Epithelial cell of proximal tubule (primary cell): ENCODE data around the gene FAM171A1. TPM values are rescaled to one million over a fixed set of nuclear protein-coding genes. Genes with fewer than 3 reads are reported as not detected.

ENCODE experiments used
- DNase-seq: peaks from one replicate; pipeline ENCODE4 v3.0.0-alpha.2; 2011; ENCODE audit warnings: low read depth
- H3K4me3 ChIP-seq: 2 replicates; pipeline ENCODE4 v1.5.1; 2011; ENCODE audit warnings: low read depth, mild to moderate bottlenecking, low read length
- total RNA-seq: library from RNA; depleted of rRNA; stranded (reverse); fragments of >200 nt; gene quantifications from 2 replicates; pipeline ENCODE4 v1.2.3, GENCODE V29; 2015
- TF ChIP-seq, protein P1 (sequence below): conservative IDR thresholded peaks from 2 replicates; pipeline ENCODE4 v1.5.1; 2012; ENCODE audit warnings: low read depth, mild to moderate bottlenecking, low read length

FAM171A1 gene
- total RNA-seq, 1 donor from 2014 or later: 20.2 TPM

DNA sequence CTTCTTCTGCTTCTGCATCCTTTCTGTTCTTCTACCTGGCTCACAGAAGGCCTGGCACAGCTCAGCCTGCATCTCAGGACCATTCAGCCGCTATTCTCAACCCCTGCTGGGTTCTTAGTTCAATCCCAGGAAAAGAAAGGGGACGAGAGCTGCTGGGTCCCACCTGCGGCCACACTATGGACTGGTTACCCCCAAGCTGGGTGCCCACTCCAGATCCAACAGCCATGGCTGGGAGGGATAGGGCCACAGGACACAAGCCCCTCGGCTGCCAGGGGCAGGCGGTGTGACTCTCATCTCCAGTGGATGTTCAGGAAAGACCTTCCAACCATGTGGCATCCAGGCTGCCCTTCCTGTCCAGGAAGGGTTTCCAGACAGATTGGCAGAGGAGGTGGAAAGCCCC is 105.0 kb downstream of the FAM171A1 start:
- DNase-seq: no peak
- no peak overlapping the region for H3K4me3 ChIP-seq
- TF ChIP-seq, protein P1, sequence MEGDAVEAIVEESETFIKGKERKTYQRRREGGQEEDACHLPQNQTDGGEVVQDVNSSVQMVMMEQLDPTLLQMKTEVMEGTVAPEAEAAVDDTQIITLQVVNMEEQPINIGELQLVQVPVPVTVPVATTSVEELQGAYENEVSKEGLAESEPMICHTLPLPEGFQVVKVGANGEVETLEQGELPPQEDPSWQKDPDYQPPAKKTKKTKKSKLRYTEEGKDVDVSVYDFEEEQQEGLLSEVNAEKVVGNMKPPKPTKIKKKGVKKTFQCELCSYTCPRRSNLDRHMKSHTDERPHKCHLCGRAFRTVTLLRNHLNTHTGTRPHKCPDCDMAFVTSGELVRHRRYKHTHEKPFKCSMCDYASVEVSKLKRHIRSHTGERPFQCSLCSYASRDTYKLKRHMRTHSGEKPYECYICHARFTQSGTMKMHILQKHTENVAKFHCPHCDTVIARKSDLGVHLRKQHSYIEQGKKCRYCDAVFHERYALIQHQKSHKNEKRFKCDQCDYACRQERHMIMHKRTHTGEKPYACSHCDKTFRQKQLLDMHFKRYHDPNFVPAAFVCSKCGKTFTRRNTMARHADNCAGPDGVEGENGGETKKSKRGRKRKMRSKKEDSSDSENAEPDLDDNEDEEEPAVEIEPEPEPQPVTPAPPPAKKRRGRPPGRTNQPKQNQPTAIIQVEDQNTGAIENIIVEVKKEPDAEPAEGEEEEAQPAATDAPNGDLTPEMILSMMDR: no peak

DNA sequence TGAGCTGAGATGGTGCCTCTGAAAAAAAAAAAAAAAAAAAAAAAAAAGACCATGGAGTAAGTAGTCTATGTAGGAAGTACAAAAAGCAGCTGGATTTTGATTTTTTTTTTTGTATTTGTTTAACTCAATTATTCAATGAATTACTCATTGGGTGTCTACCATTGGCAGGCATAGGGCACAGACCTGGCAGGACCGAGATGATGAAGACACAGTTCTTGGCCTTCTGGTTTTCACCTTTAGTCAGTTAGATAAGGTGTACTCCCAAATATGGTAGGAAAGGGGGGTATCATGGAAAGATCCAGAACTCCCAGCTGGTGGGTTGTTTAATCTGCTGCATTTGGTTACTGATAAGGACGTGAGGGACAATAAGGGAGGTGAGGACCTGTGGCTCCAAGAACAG is 105.5 kb downstream of the FAM171A1 start:
- H3K4me3 ChIP-seq: no peak overlapping the region
- TF ChIP-seq, protein P1: no peak
- no peak for DNase-seq

DNA sequence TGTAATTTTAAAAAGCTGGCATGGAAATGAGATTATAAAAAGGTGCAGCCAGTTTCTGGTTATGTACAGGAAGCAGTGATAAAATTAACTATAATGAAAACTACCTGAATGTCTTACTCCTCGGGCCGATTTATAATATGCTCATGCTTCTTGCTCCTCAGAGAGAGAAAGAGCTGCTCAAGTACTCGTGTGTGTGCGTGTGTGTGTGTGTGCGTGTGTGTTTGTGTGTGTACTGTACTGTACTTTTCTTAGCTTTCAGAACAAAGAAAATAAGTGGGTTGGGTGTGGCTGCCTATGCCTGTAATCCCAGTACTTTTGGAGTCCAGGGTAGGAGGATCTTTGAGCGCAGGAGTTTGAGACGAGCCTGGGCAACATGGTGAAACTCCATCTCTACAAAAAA is 106.0 kb downstream of the FAM171A1 start:
- no peak overlapping the region for H3K4me3 ChIP-seq
- DNase-seq: no peak
- TF ChIP-seq, protein P1: no peak

DNA sequence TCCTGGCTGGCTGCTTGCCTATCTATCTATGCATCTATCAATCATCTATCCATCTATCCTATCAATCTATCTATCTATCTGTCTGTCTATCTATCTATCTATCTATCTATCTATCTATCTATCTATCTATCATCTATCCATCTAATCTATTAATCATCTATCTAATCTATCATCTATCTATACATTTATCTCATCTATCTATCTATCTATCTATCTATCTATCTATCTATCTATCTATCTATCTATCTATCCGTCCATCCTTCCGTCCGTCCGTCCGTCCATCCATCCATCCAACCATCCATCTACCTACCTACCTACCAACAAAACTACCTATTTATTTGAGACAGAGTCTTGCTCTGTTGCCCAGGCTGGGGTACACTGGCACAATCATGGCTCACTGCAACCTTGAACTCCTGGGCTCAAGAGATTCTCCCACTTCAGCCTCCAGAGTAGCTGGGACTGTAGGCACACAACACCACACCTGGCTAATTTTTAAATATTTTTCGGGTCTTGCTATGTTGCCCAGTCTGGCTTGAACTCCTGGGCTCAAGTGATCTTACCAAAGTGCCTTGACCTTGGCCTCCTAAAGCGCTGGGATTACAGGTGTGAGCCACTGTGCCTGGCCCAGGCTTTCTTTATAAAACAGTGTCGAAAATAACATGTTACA is 107.3 kb downstream of the FAM171A1 start:
- no peak overlapping the region for H3K4me3 ChIP-seq
- TF ChIP-seq, protein P1: no peak
- DNase-seq: no peak

DNA sequence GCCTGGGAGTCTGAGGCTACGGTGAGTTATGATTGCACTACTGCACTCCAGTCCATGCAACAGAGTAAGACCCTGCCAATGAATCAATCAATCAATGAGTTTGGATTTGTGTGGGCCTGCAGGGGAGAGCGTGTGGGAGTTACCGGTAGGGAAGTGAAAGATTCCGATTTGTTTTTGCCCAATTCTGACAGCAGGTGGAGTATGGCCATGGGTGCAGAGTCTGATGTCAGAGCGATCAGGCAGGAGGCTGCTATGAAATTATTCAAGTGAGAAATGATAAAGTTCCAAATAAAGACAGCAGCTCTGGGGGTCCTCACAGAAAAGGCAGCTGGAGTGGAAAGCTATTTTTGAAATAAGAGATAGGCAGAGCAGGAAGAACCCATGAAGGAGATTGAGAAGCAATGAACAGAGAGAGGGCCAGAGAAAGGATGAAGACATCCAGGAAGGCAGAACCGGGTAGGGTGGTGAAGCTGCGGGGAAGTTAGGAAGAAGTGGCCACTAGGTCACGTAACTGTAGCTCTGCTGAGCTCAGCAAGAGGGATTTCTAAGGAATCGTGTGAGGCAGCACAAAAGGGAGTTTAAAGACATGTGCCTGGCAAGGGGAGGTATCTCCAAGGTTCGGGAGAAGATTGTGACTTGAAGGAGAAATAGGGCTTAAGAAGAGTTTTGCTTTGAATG is 108.9 kb downstream of the FAM171A1 start:
- DNase-seq: no peak
- TF ChIP-seq, protein P1: peak; percentile 71
- no peak overlapping the region for H3K4me3 ChIP-seq

DNA sequence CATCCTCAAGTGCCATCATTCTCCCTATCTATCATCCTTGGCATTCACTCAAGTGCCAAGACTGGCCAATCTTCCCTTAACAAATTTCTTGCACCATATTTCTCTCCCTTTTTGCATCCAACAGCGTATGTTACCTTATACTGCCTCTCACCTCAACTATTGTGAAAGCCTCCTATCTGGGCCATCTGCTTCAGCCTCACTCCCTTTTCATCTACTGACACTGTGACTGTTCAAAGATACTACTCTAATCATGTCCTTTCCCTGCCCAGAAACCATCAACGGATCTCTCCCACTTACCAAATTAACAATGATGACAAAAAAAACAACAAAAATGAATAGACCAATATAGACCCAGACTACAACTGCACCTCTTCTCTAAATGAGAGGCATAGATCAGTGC is 112.0 kb downstream of the FAM171A1 start:
- no peak for DNase-seq
- TF ChIP-seq, protein P1: no peak

DNA sequence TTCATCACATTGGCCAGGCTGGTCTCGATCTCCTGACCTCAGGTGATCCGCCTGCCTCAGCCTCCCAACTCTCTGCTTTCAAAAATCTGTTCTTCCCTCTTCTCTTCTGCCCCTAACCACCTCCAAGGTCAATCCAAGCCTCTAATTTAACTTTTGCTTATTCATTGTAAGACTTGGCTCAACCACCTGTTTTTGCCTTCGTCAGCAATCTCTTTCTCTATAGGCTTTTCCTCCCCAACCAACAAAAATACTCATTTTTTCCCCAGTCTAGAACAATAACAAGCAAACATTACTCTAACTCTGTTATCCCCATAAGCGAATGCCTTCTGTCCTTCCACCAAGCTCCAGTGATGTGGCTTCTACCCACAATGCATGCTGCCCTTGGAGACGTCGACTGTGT is 112.8 kb downstream of the FAM171A1 start:
- DNase-seq: no peak
- TF ChIP-seq, protein P1: no peak
- H3K4me3 ChIP-seq: no peak overlapping the region

More for the DNA sequence above, 112.0 kb downstream of the FAM171A1 start:
- H3K4me3 ChIP-seq: no peak overlapping the region
